Liver (tissue), 9 donors: Measurements from ENCODE around the gene CHST1. TPM values are rescaled to one million over a fixed set of nuclear protein-coding genes. Genes with fewer than 3 reads are reported as not detected.

Experiments
- DNase-seq: peaks from one replicate; pipeline ENCODE4 v3.0.0-alpha.2; 2017; ENCODE audit warnings: low spot score
- H3K27ac ChIP-seq, 2 donors: one replicate each; pipeline ENCODE4 v1.7.0; 2013; ENCODE audit warnings: inconsistent platforms in 2 of 2, low read length in 2 of 2, control low read depth in 1 of 2, low read depth in 1 of 2, mild to moderate bottlenecking in 1 of 2
- H3K27me3 ChIP-seq, 4 donors: one replicate each; pipeline versions ENCODE4 v1.6.1 to v1.7.0; 2013; ENCODE audit warnings: low read length in 3 of 4, inconsistent platforms in 1 of 4, mild to moderate bottlenecking in 1 of 4, moderate library complexity in 1 of 4; ENCODE audit not compliant: control insufficient read depth in 4 of 4, insufficient read depth in 4 of 4
- H3K36me3 ChIP-seq, 4 donors: one replicate each; pipeline versions ENCODE4 v1.6.1 to v1.7.0; 2013; ENCODE audit warnings: low read length in 3 of 4, mild to moderate bottlenecking in 3 of 4, low read depth in 1 of 4, moderate library complexity in 1 of 4; ENCODE audit not compliant: control insufficient read depth in 4 of 4, insufficient read depth in 3 of 4
- H3K4me1 ChIP-seq, 4 donors: one replicate each; pipeline versions ENCODE4 v1.6.1 to v1.7.0; 2013; ENCODE audit warnings: low read length in 3 of 4, mild to moderate bottlenecking in 3 of 4, moderate library complexity in 1 of 4; ENCODE audit not compliant: control insufficient read depth in 4 of 4, insufficient read depth in 4 of 4
- H3K4me3 ChIP-seq, 3 donors: one replicate each; pipeline versions ENCODE4 v1.6.1 to v1.7.0; 2013; ENCODE audit warnings: low read length in 3 of 3, control low read depth in 1 of 3, low read depth in 1 of 3, mild to moderate bottlenecking in 1 of 3
- H3K9ac ChIP-seq, 2 donors: one replicate each; pipeline ENCODE4 v1.7.0; 2013; ENCODE audit warnings: low read length in 2 of 2, mild to moderate bottlenecking in 2 of 2, moderate library complexity in 2 of 2, control low read depth in 1 of 2, low read depth in 1 of 2
- H3K9me3 ChIP-seq, 4 donors: one replicate each; pipeline versions ENCODE4 v1.6.1 to v1.7.0; 2013; ENCODE audit warnings: low read length in 3 of 4; ENCODE audit not compliant: control insufficient read depth in 4 of 4
- EGR1 ChIP-seq, 2 donors: IDR thresholded peaks; 2 replicates each; pipeline ENCODE4 v1.6.1; 2016 to 2018; ENCODE audit warnings: antibody characterized with exemption in 2 of 2, low read depth in 2 of 2
- FOXA1 ChIP-seq: IDR thresholded peaks from 2 replicates; pipeline ENCODE4 v1.6.1; 2016; ENCODE audit warnings: antibody characterized with exemption
- FOXA2 ChIP-seq: IDR thresholded peaks from 2 replicates; pipeline ENCODE4 v1.6.1; 2016; ENCODE audit warnings: antibody characterized with exemption
- GABPA ChIP-seq, 2 donors: IDR thresholded peaks in 1 of 2; conservative IDR thresholded peaks in 1 of 2; 2 replicates each; pipeline ENCODE4 v1.6.1; 2016; ENCODE audit warnings: antibody characterized with exemption in 2 of 2, mild to moderate bottlenecking in 1 of 2, moderate library complexity in 1 of 2
- HNF4A ChIP-seq, 2 donors: conservative IDR thresholded peaks; 2 replicates each; pipeline ENCODE4 v1.6.1; 2016; ENCODE audit warnings: antibody characterized with exemption in 2 of 2, mild to moderate bottlenecking in 2 of 2
- HNF4G ChIP-seq: IDR thresholded peaks from 2 replicates; pipeline ENCODE4 v1.6.1; 2016; ENCODE audit warnings: antibody characterized with exemption
- JUND ChIP-seq, 2 donors: IDR thresholded peaks; 2 replicates each; pipeline ENCODE4 v1.6.1; 2016; ENCODE audit warnings: antibody characterized with exemption in 2 of 2
- NR2F2 ChIP-seq: IDR thresholded peaks from 2 replicates; pipeline ENCODE4 v1.6.1; 2016; ENCODE audit warnings: antibody characterized with exemption
- RAD21 ChIP-seq, 2 donors: IDR thresholded peaks; 2 replicates each; pipeline ENCODE4 v1.6.1; 2016; ENCODE audit warnings: antibody characterized with exemption in 2 of 2, mild to moderate bottlenecking in 2 of 2
- RXRA ChIP-seq, 2 donors: IDR thresholded peaks; 2 replicates each; pipeline ENCODE4 v1.6.1; 2017 to 2018; ENCODE audit warnings: antibody characterized with exemption in 2 of 2, mild to moderate bottlenecking in 1 of 2
- SP1 ChIP-seq: IDR thresholded peaks from 2 replicates; pipeline ENCODE4 v1.6.1; 2018; ENCODE audit warnings: antibody characterized with exemption, mild to moderate bottlenecking
- TAF1 ChIP-seq: conservative IDR thresholded peaks from 2 replicates; pipeline ENCODE4 v1.6.1; 2016; ENCODE audit warnings: antibody characterized with exemption, mild to moderate bottlenecking
- YY1 ChIP-seq: IDR thresholded peaks from 2 replicates; pipeline ENCODE4 v1.6.1; 2016; ENCODE audit warnings: antibody characterized with exemption, mild to moderate bottlenecking
- WGBS: extraction: QIAGEN DNeasy Blood & Tissue Kit; methylation state at CpG from one replicate; pipeline ENCODE4 v1.1.7; 2013; 5-methylcytosine and 5-hydroxymethylcytosine counted together
- polyA plus RNA-seq, 2 donors: library from polyadenylated mRNA; stranded (reverse) in 1 of 2; unstranded in 1 of 2; fragments of 200-250 nt in 1 of 2; fragments of >200 nt in 1 of 2; fragmentation: Nextera tagmentation in 1 of 2; extraction: Ambion mirVana in 1 of 2; gene quantifications; one replicate each; pipeline versions ENCODE4 v1.2.1 to v1.2.3, GENCODE V29; 2013 to 2015
- total RNA-seq, 2 donors: library from RNA; depleted of rRNA; stranded (reverse); fragments of >200 nt; gene quantifications; one replicate each; pipeline ENCODE4 v1.2.3, GENCODE V29; 2014
- TF ChIP-seq, protein P1 (sequence below): IDR thresholded peaks from 2 replicates; pipeline ENCODE4 v1.6.1; 2016; ENCODE audit warnings: antibody characterized with exemption
- TF ChIP-seq, protein P2 (sequence below): fragments of 150-350 bp; IDR thresholded peaks from 2 replicates; pipeline ENCODE4 v1.5.1; 2017; ENCODE audit warnings: improper control_type of control experiment, low read depth, low read length; ENCODE audit not compliant: missing input control
- TF ChIP-seq, protein P3 (sequence below): IDR thresholded peaks from 2 replicates; pipeline ENCODE4 v1.6.1; 2016; ENCODE audit warnings: antibody characterized with exemption
- TF ChIP-seq, protein P4 (sequence below): IDR thresholded peaks from 2 replicates; pipeline ENCODE4 v1.6.1; 2016; ENCODE audit warnings: antibody characterized with exemption, mild to moderate bottlenecking
- TF ChIP-seq, protein P5 (sequence below): IDR thresholded peaks from 2 replicates; pipeline ENCODE4 v1.6.1; 2016; ENCODE audit warnings: antibody characterized with exemption
- donor health status: healthy.
- donor health status: healthy.
- donor health status: healthy.
- donor health status: healthy.
- donor health status: healthy.

CHST1 gene
- total and polyA plus RNA-seq, 4 donors: 0.23 to 0.81 (median 0.45) TPM

DNA sequence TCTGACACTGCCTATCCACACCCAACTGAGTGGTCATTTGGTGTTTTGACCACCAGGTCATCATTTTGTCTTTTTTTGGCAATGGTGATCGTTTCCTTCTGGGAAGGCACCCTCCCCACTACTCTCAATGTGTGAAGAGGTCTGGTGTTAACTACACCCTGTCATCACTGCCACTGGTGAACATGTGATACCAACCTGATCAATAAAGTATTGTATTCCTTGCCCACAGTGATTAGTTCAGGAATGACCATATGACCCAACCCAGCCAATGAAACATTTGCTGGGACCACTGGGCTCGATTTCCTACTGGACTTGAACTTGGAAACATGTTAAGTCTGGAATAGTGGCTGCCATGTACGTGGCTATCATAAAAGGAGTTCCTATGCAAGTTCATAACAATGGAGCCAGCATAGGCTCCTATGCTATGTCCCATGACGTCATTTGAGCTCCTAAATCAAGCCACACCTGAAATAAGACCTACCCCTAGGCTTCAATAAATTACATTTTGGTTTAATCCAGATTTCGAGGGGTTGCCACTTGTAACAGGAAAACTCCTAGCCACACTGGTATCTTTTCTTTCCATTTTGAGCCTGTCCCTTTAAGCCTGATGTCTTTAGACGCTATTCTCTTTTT lies 51.1 kb downstream of the CHST1 start (continued):
- TF ChIP-seq NR2F2: no peak
- no peak for TF ChIP-seq TAF1
- TF ChIP-seq, protein P1, sequence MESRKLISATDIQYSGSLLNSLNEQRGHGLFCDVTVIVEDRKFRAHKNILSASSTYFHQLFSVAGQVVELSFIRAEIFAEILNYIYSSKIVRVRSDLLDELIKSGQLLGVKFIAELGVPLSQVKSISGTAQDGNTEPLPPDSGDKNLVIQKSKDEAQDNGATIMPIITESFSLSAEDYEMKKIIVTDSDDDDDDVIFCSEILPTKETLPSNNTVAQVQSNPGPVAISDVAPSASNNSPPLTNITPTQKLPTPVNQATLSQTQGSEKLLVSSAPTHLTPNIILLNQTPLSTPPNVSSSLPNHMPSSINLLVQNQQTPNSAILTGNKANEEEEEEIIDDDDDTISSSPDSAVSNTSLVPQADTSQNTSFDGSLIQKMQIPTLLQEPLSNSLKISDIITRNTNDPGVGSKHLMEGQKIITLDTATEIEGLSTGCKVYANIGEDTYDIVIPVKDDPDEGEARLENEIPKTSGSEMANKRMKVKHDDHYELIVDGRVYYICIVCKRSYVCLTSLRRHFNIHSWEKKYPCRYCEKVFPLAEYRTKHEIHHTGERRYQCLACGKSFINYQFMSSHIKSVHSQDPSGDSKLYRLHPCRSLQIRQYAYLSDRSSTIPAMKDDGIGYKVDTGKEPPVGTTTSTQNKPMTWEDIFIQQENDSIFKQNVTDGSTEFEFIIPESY: no peak
- no peak for TF ChIP-seq HNF4A (conservative IDR thresholded peaks at IDR 0.05)
- no peak for TF ChIP-seq HNF4G
- TF ChIP-seq RAD21 (IDR thresholded peaks at IDR 0.05): no peak

DNA sequence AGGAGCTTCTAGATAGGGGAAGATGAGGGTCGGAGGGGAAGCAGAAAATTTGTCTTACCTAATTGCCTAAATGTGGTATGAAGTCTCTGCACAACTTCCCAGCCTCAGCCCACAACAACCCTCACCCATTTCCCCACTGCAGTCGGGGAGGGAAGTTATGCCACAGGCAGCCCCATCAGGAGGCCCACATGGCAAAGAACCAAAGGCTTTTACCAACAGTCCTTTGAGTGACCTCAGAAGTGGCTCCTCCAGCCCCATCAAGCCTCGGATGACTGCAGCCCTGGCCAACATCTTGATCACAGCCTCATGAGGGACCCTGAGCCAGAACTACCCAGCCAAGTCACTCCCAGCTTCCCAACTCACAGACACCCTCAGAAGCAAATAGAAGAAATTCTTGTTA lies 54.8 kb downstream of the CHST1 start:
- Histone ChIP-seq H3K4me1 (no peaks in the 10 kb centered on the region), H3K27me3 (peaks cover 0 to 3% (median 0%) of the 10 kb centered on the region in 4 donors), H3K27ac (no peak overlapping the region), H3K9ac (no peak overlapping the region), H3K36me3 (no peaks in the 10 kb centered on the region), H3K9me3 (no peaks in the 10 kb centered on the region), H3K4me3 (no peak overlapping the region)
- peak; percentile 1 for DNase-seq
- TF ChIP-seq, protein P1: no peak
- TF ChIP-seq RAD21 (IDR thresholded peaks at IDR 0.05) (no peak), GABPA (IDR thresholded peaks at IDR 0.05 in 1 of 2, conservative IDR thresholded peaks at IDR 0.05 in 1 of 2) (no peak), EGR1 (IDR thresholded peaks at IDR 0.05; ENCODE audit: low read depth in 2 of 2) (no peak), FOXA2 (no peak), HNF4A (conservative IDR thresholded peaks at IDR 0.05) (no peak), JUND (IDR thresholded peaks at IDR 0.05) (no peak), SP1 (no peak), HNF4G (no peak), RXRA (IDR thresholded peaks at IDR 0.05) (no peak), TAF1 (no peak), NR2F2 (no peak), YY1 (no peak), FOXA1 (no peak)
- TF ChIP-seq, protein P2, sequence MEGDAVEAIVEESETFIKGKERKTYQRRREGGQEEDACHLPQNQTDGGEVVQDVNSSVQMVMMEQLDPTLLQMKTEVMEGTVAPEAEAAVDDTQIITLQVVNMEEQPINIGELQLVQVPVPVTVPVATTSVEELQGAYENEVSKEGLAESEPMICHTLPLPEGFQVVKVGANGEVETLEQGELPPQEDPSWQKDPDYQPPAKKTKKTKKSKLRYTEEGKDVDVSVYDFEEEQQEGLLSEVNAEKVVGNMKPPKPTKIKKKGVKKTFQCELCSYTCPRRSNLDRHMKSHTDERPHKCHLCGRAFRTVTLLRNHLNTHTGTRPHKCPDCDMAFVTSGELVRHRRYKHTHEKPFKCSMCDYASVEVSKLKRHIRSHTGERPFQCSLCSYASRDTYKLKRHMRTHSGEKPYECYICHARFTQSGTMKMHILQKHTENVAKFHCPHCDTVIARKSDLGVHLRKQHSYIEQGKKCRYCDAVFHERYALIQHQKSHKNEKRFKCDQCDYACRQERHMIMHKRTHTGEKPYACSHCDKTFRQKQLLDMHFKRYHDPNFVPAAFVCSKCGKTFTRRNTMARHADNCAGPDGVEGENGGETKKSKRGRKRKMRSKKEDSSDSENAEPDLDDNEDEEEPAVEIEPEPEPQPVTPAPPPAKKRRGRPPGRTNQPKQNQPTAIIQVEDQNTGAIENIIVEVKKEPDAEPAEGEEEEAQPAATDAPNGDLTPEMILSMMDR: no peak
- TF ChIP-seq, protein P3, sequence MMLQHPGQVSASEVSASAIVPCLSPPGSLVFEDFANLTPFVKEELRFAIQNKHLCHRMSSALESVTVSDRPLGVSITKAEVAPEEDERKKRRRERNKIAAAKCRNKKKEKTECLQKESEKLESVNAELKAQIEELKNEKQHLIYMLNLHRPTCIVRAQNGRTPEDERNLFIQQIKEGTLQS: no peak
- TF ChIP-seq, protein P4, sequence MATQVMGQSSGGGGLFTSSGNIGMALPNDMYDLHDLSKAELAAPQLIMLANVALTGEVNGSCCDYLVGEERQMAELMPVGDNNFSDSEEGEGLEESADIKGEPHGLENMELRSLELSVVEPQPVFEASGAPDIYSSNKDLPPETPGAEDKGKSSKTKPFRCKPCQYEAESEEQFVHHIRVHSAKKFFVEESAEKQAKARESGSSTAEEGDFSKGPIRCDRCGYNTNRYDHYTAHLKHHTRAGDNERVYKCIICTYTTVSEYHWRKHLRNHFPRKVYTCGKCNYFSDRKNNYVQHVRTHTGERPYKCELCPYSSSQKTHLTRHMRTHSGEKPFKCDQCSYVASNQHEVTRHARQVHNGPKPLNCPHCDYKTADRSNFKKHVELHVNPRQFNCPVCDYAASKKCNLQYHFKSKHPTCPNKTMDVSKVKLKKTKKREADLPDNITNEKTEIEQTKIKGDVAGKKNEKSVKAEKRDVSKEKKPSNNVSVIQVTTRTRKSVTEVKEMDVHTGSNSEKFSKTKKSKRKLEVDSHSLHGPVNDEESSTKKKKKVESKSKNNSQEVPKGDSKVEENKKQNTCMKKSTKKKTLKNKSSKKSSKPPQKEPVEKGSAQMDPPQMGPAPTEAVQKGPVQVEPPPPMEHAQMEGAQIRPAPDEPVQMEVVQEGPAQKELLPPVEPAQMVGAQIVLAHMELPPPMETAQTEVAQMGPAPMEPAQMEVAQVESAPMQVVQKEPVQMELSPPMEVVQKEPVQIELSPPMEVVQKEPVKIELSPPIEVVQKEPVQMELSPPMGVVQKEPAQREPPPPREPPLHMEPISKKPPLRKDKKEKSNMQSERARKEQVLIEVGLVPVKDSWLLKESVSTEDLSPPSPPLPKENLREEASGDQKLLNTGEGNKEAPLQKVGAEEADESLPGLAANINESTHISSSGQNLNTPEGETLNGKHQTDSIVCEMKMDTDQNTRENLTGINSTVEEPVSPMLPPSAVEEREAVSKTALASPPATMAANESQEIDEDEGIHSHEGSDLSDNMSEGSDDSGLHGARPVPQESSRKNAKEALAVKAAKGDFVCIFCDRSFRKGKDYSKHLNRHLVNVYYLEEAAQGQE: no peak
- TF ChIP-seq, protein P5, sequence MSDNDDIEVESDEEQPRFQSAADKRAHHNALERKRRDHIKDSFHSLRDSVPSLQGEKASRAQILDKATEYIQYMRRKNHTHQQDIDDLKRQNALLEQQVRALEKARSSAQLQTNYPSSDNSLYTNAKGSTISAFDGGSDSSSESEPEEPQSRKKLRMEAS: no peak
- WGBS: 63% methylated on average over 3 of the region's 3 CpGs
